Spleen (tissue), 7 donors: Measurements from ENCODE around the gene SCML2.

ENCODE experiments used
- POLR2AphosphoS5 ChIP-seq, 3 donors: sonication (generic); formaldehyde crosslinking; IDR thresholded peaks; one replicate each; pipeline ENCODE4 v1.5.1; 2017; ENCODE audit warnings: antibody characterized with exemption in 3 of 3
- TF ChIP-seq, protein P1 (sequence below), 11 experiments: fragments of 200-600 bp in 7 of 11; fragments of 450-650 bp in 4 of 11; sonication (generic) in 4 of 11; IDR thresholded peaks in 8 of 11; conservative IDR thresholded peaks in 3 of 11; 1 replicate in 7 of 11; 2 replicates in 4 of 11; pipeline versions ENCODE4 v1.4.0 to v1.8.0; 2016 to 2021; ENCODE audit warnings: antibody characterized with exemption in 11 of 11, inconsistent platforms in 4 of 11, mild to moderate bottlenecking in 1 of 11
- donor health status: DM: no; HTN: no; CAD: no; lungs with moderate emphysema.
- donor health status: DM: no; HTN: no; CAD: no.
- donor health status: DM: no; HTN: no; CAD: no.

GRCh38 chrX:18368402-18368801, 13.9 kb upstream of the SCML2 start:
- TF ChIP-seq, protein P1, sequence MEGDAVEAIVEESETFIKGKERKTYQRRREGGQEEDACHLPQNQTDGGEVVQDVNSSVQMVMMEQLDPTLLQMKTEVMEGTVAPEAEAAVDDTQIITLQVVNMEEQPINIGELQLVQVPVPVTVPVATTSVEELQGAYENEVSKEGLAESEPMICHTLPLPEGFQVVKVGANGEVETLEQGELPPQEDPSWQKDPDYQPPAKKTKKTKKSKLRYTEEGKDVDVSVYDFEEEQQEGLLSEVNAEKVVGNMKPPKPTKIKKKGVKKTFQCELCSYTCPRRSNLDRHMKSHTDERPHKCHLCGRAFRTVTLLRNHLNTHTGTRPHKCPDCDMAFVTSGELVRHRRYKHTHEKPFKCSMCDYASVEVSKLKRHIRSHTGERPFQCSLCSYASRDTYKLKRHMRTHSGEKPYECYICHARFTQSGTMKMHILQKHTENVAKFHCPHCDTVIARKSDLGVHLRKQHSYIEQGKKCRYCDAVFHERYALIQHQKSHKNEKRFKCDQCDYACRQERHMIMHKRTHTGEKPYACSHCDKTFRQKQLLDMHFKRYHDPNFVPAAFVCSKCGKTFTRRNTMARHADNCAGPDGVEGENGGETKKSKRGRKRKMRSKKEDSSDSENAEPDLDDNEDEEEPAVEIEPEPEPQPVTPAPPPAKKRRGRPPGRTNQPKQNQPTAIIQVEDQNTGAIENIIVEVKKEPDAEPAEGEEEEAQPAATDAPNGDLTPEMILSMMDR (IDR thresholded peaks at IDR 0.05 in 8 of 11, conservative IDR thresholded peaks at IDR 0.05 in 3 of 11) = no peak
- no peak for TF ChIP-seq POLR2AphosphoS5 (IDR thresholded peaks at IDR 0.05)
